ENCODE data around the gene F2RL3.

DNA sequence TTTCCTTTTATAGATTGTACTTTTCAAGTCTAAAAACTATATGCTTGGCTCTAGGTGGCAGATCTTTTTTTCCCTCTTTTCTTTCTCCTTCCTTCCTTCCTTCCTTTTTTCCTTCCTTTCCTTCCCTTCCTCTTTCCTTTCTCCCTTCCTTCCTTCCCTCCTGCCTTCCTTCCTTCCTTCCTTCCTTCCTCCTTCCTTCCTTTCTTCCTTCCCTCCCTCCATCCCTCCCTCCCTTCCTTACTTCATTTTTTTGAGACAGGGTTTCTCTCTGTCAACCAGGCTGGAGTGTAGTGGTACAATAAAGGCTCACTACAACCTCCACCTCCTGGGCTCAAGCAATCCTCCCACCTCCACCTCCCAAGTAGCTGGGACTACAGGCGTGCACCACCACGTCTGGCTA lies 48.1 kb downstream of the F2RL3 start:
- TF ChIP-seq, protein P1, sequence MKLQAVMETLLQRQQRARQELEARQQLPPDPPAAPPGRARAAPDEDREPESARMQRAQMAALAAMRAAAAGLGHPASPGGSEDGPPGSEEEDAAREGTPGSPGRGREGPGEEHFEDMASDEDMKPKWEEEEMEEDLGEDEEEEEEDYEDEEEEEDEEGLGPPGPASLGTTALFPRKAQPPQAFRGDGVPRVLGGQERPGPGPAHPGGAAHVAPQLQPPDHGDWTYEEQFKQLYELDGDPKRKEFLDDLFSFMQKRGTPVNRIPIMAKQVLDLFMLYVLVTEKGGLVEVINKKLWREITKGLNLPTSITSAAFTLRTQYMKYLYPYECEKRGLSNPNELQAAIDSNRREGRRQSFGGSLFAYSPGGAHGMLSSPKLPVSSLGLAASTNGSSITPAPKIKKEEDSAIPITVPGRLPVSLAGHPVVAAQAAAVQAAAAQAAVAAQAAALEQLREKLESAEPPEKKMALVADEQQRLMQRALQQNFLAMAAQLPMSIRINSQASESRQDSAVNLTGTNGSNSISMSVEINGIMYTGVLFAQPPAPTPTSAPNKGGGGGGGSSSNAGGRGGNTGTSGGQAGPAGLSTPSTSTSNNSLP (IDR thresholded peaks at IDR 0.05; ENCODE audit: borderline replicate concordance, low read depth, low read length): no peak
- TF ChIP-seq, protein P2, sequence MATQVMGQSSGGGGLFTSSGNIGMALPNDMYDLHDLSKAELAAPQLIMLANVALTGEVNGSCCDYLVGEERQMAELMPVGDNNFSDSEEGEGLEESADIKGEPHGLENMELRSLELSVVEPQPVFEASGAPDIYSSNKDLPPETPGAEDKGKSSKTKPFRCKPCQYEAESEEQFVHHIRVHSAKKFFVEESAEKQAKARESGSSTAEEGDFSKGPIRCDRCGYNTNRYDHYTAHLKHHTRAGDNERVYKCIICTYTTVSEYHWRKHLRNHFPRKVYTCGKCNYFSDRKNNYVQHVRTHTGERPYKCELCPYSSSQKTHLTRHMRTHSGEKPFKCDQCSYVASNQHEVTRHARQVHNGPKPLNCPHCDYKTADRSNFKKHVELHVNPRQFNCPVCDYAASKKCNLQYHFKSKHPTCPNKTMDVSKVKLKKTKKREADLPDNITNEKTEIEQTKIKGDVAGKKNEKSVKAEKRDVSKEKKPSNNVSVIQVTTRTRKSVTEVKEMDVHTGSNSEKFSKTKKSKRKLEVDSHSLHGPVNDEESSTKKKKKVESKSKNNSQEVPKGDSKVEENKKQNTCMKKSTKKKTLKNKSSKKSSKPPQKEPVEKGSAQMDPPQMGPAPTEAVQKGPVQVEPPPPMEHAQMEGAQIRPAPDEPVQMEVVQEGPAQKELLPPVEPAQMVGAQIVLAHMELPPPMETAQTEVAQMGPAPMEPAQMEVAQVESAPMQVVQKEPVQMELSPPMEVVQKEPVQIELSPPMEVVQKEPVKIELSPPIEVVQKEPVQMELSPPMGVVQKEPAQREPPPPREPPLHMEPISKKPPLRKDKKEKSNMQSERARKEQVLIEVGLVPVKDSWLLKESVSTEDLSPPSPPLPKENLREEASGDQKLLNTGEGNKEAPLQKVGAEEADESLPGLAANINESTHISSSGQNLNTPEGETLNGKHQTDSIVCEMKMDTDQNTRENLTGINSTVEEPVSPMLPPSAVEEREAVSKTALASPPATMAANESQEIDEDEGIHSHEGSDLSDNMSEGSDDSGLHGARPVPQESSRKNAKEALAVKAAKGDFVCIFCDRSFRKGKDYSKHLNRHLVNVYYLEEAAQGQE (IDR thresholded peaks at IDR 0.05; ENCODE audit: borderline replicate concordance): no peak
- TF ChIP-seq, protein P2 (CRISPR knock-in tag; IDR thresholded peaks at IDR 0.05; ENCODE audit: low read depth): no peak
- TF ChIP-seq GTF2F1 (IDR thresholded peaks at IDR 0.05; ENCODE audit: low read depth, low read length) (no peak), ZBED1 (IDR thresholded peaks at IDR 0.05) (no peak), CBX3 (IDR thresholded peaks at IDR 0.05; ENCODE audit: borderline replicate concordance in 1 of 2, low read length in 2 of 2) (no peak)
